Transverse colon (tissue), 4 donors: Measurements from ENCODE around the gene PELI3.

Source experiments
- EP300 ChIP-seq: sonication (generic); formaldehyde crosslinking; IDR thresholded peaks from one replicate; pipeline ENCODE4 v1.6.1; 2017; ENCODE audit warnings: antibody characterized with exemption, low read depth
- POLR2A ChIP-seq: fragments of 450-650 bp; IDR thresholded peaks from one replicate; pipeline ENCODE4 v1.6.1; 2016; ENCODE audit warnings: antibody characterized with exemption, mild to moderate bottlenecking, moderate library complexity
- POLR2AphosphoS5 ChIP-seq, 3 donors: sonication (generic); formaldehyde crosslinking; IDR thresholded peaks; one replicate each; pipeline ENCODE4 v1.6.1; 2016; ENCODE audit warnings: antibody characterized with exemption in 3 of 3
- TF ChIP-seq, protein P1 (sequence below), 5 experiments: fragments of 200-600 bp in 3 of 5; fragments of 450-650 bp in 2 of 5; sonication (generic) in 3 of 5; IDR thresholded peaks; 1 replicate in 2 of 5; 2 replicates in 3 of 5; pipeline ENCODE4 v1.5.1; 2016 to 2017; ENCODE audit warnings: antibody characterized with exemption in 5 of 5, inconsistent platforms in 3 of 5, mild to moderate bottlenecking in 2 of 5, moderate library complexity in 1 of 5

DNA sequence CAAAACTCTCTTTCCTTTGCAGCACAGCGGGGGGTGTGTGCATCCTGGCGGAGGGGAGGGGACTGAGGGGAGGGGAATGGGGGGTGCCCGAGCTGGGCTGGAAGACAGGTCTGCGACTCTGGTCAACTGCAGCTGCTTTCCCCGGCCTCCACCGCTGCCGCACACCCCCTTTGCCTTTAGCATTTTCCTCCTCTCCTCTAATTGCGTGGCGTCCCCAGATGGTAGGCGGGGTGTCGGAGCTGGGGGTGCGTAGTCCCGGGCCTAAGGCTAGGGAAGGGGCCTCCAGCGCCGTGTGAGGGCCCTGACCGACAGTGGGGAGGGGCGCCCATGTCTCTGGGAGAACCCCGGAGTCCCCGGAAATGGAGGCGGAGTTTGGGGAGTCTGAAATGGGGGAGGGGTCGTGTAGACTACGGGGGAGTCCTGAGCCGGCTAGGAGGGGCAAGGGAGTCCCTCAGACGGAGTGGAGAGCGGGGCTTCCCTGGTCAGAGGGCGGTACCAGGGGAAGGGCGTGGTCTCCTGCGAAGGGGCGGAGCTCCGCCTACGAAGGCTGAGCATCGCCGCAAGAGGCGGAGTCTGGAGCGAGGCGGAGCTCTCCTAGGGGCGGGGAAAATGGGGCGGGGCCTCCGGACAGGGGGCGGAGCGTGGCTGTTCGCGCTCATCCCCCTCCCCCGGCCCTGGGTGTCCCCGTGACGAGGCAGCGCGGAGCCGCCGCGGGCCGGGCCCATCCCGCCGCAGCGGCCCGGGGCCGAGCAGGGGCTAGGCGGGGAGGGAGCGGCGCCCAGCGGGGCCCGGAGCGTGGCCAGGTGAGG, at the start of gene PELI3:
- TF ChIP-seq, protein P1, sequence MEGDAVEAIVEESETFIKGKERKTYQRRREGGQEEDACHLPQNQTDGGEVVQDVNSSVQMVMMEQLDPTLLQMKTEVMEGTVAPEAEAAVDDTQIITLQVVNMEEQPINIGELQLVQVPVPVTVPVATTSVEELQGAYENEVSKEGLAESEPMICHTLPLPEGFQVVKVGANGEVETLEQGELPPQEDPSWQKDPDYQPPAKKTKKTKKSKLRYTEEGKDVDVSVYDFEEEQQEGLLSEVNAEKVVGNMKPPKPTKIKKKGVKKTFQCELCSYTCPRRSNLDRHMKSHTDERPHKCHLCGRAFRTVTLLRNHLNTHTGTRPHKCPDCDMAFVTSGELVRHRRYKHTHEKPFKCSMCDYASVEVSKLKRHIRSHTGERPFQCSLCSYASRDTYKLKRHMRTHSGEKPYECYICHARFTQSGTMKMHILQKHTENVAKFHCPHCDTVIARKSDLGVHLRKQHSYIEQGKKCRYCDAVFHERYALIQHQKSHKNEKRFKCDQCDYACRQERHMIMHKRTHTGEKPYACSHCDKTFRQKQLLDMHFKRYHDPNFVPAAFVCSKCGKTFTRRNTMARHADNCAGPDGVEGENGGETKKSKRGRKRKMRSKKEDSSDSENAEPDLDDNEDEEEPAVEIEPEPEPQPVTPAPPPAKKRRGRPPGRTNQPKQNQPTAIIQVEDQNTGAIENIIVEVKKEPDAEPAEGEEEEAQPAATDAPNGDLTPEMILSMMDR (IDR thresholded peaks at IDR 0.05) = no peak
- TF ChIP-seq POLR2AphosphoS5 (IDR thresholded peaks at IDR 0.05) (peak; percentile 20 to 44 (median 33)), EP300 (no peak), POLR2A (peak; percentile 47)
